GM13977 (cell line): ENCODE measurements around the gene IPO13.

Source experiments
- DNase-seq: peaks from one replicate; pipeline ENCODE4 v3.0.0; 2012; ENCODE audit warnings: low spot score
- CTCF ChIP-seq: IDR thresholded peaks from 2 replicates; pipeline ENCODE4 v1.5.1; 2012; ENCODE audit warnings: mild to moderate bottlenecking, control low read depth; ENCODE audit not compliant: insufficient read depth; ENCODE audit errors: extremely low read depth, missing control alignments
- in situ Hi-C: fragments of 300-500 bp; cut with MboI; formaldehyde crosslinking; loops from one replicate; pipeline ENCODE4 v1.12.0; 2022; ENCODE audit warnings: low sequenced_read_pairs, low pct_unique_long_range_greater_than_20kb, mixed read lengths, inconsistent platforms; ENCODE audit not compliant: unreplicated experiment

The IPO13 gene

GRCh38 chr1:43970502-43970901 is 23.8 kb downstream of the IPO13 start:
- TF ChIP-seq CTCF: no peak
- in situ Hi-C loops: no loop called here
- no peak for DNase-seq

GRCh38 chr1:43970911-43971310 is 24.2 kb downstream of the IPO13 start:
- no peak for DNase-seq
- TF ChIP-seq CTCF: no peak
- in situ Hi-C loops: no loop called here

- TF ChIP-seq CTCF: no peak
- DNase-seq: no peak
- in situ Hi-C loops: no loop called here
Measured at GRCh38 chr1:43971336-43971980, 24.7 kb downstream of the IPO13 start.

- DNase-seq: no peak
- in situ Hi-C loops: no loop called here
Measured at GRCh38 chr1:43973981-43974442, 27.3 kb downstream of the IPO13 start.

GRCh38 chr1:43974443-43975248 is 27.9 kb downstream of the IPO13 start, which contains the start of gene ATP6V0B:
ATP6V0B (plus strand) TSS chr1:43974960; CDS start chr1:43975041, 81 bp downstream.
- peak; percentile 98 for DNase-seq
- TF ChIP-seq CTCF: peak; percentile 17
- in situ Hi-C loops: no loop called here

More at GRCh38 chr1:43973981-43974442, 27.3 kb downstream of the IPO13 start:
- TF ChIP-seq CTCF: no peak

- no peak for TF ChIP-seq CTCF
- peak; percentile 68 for DNase-seq
- in situ Hi-C loops: no loop called here
Measured at GRCh38 chr1:43975249-43975961, 28.7 kb downstream of the IPO13 start.
